Bone marrow (tissue), 2 donors: ENCODE measurements around the gene ATP2C2.
"Not testable (repeated sequence)": the region's sequence is repeated elsewhere in the genome, so short reads cannot be mapped to it uniquely, and the experiment has no call there.

Experiments
- DNase-seq, 2 donors: peaks; one replicate each; lab custom pipeline; 2025; lab: John Stamatoyannopoulos, UW

Gene ATP2C2

GRCh38 chr16:84367750-84368307 is 509 bp upstream of the ATP2C2 start:
- no peak for DNase-seq

DNA sequence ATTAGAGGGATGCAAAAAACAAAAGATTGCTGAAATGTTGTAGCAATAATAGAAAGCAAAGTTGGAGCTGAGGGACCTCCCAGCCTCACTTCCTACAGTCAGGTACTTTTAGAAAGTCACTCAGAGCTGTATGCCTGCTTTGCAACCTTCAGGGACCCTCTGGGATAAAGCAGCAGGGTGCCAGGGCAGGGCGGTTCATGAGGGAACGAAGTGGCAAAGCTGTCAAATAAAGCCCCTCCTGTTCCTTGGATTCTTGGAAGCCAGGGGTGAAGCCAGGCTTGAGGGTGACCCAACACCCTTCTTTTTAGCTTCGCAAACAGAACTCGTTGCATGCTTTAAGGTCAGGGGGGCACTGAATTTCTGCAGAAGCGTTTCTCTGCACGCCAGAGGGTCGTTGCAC is 767 bp downstream of the ATP2C2 start:
- no peak for DNase-seq

DNA sequence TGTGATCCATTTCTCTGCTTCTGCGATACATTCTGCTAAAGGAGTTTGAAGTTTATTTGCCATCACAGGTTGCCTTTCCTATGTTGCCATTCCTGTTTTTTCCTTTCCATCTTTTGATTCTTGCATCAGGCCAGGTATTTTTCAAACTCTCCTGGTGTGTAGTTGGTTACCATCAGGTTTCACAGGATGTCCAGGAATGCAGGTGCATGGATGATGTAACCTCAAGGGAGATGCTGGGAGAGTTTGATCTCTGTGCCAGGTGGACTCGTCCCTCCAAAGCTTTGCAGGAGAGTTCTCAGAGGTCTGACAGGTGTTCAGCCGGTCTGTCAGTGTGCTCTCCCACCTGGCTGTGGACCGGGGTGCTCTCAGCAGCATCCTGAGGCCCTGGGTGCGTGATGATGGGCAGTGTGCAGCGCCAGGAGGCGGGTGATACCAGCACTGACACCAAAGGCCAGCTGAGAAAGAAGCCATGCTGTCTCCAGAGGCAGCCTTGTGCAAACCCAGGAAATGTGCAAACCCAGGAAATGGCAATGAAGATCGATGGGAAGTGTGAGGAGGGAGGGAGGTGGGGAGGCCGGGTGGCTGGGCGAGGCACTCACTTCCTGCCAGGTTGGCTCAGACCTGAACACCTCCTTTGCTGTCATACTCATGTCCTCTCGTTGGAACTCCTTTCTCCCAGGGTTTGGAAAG is 1.7 kb downstream of the ATP2C2 start:
- no peak for DNase-seq

- no peak for DNase-seq
These were observed 2.6 kb downstream of the ATP2C2 start for GRCh38 chr16:84370723-84371552.

- DNase-seq: no peak
These were observed 3.2 kb downstream of the ATP2C2 start for GRCh38 chr16:84371553-84371865.

DNA sequence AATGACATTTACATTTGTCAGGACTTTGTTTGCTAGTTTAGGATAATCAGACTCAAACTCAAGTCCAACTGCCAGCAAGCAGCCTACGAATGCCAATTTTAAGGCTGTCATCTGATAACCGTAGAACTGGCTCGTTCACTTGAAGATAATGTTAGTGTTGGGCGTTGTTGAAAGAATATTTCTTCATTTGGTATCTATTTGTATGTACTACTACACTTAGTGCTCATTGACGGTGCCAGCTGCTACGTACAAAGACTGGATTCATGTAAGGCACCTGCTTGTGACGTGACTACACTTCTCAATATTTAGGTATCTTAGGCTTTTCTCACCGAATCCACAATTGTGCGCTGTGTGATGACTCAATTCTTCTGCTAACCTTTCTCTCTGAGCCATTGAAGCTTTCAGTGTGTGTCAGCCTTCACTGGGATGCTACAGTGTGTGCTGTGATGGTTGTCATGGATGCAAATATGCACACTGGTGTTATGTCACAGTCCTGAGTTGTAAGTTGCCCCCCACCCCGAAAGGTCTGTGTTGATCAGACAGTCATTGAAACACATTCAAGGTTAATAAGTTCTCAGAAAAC is 5.7 kb downstream of the ATP2C2 start:
- no peak for DNase-seq

DNA sequence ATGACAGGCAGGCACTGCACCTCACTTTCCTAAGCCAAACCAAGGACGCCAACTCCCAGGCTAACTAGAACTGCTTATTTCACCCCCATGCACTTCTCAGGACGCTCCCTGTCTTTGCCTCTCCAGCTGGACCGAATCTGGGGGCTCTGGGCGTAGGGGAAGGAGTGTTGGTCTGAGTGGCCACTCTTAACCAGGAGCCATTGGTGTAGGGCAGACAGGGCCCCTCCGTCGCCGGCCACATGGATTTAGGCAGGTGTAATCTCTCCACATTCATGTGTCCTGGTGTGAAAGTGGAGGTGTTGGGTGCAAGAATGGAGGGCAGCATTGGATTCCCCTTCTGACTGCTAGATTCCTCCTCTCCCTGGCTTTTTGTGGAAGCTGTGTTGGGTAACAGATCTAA is 9.8 kb downstream of the ATP2C2 start:
- no peak for DNase-seq

- DNase-seq: no peak
These were observed 10.2 kb downstream of the ATP2C2 start for GRCh38 chr16:84378567-84378966.

GRCh38 chr16:84379008-84379708 is 10.8 kb downstream of the ATP2C2 start:
- no peak for DNase-seq

DNA sequence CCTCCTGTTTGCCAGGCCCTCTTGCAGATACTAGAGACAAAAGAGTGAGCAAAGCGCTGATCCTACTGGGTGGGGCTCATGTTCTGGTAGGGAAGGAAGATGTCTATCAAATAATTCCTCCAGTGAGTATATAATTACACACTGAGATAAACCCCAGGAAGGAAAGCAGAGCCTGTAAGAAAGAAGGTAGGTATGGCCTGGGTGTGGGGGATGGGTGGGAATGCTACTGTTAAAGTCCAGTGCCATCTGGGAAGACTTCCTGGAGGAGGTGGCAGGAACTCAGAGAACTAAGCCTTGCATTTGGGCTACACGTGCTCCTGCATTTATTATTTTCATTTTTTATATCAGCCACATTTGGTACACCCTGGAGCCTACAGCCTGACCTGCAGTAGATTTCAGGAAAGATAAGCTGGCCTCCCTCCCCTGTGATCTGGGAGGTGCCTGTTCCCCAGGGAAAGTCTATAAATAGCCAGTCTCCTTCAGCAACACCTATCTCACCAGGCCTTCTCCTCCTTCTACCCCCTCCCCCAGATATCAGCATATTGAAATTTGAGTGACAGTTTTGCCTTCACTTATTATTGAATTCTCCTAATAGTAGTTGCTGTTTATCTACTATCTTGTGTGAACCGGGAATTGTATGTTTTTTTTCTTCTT is 11.5 kb downstream of the ATP2C2 start:
- no peak for DNase-seq

DNA sequence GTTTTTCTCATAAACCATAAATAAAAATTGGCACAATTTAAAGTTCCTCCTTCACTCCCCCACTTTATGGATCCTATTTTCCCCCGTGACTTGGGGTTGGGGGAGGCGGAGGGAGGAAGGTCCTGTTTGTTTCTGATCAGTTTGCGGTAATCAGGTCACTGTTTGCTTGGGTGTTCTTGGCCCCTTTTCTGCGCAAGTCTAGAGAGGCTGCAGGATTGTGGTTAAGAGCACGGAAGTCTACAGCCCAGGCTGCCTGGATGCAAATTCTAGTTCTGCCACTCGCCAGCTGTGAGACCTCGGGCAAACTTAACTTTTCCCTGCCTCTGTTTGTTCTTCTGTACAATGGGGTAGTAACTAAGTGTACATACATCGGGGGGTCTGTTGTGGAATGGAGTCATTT is 12.1 kb downstream of the ATP2C2 start:
- DNase-seq: no peak

GRCh38 chr16:84382396-84382795 is 14.1 kb downstream of the ATP2C2 start:
- DNase-seq: no peak

GRCh38 chr16:84383106-84383505 is 14.8 kb downstream of the ATP2C2 start:
- no peak for DNase-seq

DNA sequence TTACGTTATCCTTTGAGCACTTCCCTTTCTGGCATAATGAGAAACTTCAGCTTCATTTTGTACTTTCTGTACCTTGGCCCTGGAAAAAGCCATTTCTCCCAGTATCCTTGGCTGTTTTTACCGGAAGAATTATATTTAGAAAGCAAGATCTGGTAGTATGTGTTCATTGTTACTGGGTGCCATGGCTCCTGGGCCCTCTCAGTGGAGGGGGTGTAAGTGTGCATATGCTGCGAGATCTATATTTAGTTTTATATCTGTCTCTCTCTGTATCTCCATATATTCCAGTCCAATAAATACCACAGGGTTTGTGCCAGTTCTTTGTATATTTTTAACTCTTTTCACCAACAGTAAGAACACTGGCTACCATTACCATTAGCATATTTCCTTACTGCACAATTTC is 17.7 kb downstream of the ATP2C2 start:
- no peak for DNase-seq

DNA sequence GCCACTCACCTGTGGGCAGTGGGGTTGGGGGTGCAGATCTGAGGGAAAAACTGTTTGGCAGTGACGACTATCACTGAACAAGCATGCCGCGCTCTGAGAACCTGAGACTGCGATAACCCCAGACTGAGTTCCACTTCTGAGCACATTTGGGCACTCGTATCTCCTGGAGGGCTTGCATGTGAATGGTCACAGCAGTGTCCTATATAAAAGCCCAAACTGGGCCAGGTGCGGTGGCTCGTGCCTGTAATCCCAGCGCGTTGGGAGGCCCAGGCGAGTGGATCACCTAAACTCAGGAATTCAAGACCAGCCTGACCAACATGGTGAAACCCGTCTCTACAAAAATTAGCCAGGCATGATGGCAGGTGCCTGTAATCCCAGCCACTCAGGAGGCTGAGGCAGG is 18.7 kb downstream of the ATP2C2 start:
- DNase-seq: no peak

DNA sequence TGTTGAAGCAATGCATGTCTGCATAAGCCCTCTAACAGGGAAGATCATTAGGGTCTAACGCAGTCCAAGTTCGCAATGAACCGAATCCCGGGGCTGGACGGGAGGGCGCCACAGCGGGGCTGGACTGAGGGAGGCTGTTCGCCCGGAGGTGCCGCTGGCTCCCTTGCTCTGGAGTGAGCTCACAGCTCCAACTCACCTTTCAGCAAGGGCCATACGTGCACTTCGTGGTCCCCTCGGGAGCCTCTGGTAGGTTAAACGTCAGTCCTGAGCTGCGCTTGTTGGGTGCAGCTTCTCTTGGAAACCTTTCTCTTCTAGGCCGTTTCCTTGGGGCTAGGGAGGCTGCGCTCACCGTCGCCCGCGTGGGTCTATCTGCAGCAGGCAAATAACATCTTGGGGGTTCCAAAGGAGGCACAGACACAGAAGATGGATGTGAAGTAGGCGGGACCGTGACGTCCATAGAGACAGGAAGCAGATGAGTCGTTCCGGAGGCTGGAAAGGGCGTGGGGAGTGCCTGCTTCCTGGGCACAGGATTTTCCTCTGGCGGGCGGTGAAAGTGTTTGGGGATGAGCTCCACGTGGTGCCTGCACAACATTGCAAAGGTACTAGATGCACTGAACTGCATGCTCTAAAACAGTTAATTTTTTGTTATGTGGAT is 21.9 kb downstream of the ATP2C2 start:
- DNase-seq: no peak

DNA sequence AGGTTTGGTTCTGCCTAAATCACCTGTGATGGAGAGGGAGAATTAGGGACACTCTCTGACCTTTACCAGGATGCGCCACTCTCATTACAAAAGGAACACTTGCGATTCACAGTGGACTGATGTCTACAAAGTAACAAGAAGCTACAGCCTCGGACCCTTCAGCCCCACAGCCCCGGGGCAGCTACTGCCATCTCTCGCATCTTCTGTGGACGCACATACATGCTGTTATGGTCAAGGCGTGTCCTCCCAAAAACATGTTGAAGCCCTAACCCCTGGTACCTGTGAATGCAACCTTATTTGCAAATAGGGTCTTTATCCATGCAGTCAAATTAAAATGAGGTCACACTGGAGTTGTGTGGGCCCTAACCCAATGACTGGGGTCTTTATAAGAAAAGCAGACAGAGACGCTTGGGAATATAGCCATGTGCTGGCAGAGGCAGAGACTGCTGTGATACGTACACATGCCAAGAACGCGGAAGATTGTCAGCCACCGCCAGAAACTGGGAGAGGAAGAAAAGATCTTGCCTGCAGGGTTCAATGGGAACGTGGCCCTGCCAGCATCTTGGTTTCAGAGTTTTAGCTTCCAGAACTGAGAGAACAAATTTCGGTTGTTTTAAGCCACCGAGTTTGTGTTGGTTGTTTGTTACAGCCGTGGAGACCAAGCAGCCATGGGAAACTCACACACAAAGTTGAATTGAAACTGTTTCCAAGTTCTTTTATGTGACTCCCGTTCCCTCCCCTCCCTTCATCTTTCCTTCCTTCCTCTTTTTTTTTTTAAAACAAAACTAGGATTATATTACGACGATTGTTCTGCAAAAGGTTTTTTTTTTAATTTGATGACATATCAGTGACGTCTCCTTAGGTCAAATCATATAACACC is 23.1 kb downstream of the ATP2C2 start:
- DNase-seq: no peak

GRCh38 chr16:84392031-84392360 is 23.7 kb downstream of the ATP2C2 start:
- no peak for DNase-seq

- not testable (repeated sequence) for DNase-seq
These were observed 27.7 kb downstream of the ATP2C2 start for GRCh38 chr16:84396082-84396481.

DNA sequence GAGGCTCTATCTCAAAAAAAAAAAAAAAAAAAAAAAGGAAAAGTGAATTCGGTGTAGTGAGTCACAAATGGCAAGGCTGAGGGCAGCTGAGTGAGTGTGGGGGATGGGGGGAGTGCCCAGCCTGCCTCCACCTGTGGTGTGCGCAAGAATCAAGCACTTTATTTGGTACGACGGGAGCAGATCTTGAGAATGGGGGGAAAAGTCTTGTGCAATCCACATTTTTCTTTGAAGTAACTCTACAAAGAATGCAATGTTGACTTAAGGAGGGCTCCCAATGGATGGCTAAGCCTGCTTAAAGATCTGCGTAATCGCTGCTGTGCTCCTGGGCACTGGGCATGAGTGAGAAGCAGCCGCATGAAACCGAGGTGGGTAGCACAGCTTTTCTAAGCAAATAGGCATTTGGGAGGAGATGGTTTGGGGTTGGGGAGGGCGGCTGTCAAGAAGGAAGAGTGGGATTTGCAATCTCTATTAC is 28.2 kb downstream of the ATP2C2 start:
- no peak for DNase-seq
